Measurements from ENCODE around the gene EPHA2.
A peak's percentile ranks its signal among the peaks of the same experiment; 100 is the strongest.

Gene EPHA2

DNA sequence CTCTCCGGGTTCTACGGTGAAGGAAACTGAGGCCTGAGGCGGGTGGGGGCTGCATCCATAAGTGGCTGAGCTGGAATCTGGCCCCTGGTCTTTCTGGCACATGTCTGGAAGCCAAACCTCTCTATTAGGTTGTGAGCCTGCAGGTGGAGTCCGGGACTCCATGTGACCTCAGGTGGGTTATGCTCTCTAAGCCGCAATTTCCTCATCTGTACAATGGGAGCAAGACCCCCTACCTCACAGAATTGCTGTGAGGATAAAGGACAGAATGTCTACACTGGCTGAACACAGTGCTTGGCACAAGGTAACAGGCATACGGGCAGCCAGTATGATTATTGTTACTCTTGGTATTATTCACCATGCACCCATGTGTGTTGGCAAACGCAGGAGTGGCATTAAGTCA is 6.7 kb downstream of the EPHA2 start:
- DNase-seq = no peak

DNA sequence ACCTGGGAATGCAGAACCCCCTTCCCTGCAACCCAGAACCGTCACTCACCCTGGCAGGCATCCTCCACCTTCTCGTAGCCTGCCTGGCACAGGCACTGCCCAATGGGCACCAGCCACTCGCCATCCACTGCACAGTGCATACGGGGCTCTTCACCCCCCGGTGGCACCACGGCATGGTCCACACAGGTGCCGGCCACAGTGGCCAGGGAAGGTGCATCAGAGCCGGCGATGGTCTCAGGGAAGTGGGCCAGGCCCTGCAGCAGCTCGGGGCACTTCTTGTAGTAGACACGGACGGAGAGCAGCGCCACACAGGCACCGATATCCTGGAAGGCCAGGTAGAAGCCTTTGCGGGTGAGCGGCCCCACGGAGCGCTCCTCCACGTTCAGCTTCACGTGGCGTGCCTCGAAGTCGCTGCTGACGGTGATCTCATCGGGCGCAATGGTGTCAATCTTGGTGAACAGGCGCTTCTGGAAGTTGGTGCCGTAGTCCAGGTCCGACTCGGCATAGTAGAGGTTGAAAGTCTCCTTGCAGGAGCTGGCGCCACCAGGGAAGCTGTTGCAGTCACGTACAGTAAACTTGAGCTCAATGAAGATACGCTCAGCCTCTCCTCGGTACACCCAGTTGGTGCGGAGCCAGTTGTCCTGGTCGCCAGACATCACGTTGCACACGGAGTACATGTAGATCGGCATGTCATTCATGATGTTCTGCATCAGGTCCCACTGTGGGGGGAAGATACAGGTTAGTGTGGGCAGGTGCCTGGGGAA is 7.4 kb downstream of the EPHA2 start:
- no peak for DNase-seq

DNA sequence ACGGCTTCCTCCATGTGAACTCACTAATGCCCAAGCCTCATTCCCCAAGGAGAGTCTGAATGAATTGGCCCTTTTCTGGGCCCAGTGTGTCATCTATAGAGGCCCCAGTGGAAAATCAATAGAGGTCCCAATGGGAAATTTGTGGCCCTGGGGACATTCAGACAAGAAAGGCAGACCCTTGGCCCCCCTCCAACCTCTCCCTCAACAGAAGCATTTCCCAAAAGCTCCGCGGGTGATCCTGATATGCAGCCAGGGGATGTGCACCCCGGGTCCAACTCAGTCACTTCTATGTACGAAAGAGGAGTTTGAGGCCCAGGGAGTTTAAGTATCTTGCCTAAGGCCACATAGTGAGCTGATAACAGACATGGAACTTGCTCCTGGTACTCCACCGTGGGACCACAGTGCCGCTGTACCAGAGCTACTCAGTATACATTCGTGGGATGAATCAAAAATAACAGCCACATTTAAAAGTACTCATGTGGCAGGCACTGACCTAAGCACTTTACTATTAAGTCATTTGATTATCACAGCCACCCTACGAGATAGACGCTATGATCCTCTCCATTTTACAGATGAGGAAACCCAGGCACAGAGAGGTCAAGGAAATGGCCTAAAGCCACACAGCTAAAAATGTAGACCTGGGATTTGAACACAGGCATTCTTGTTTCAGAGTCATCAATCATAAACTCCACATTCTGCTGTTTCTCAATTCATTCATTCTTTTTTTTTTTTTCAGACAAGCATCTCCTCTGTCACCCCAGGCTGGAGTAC is 8.5 kb downstream of the EPHA2 start:
- DNase-seq = no peak

DNA sequence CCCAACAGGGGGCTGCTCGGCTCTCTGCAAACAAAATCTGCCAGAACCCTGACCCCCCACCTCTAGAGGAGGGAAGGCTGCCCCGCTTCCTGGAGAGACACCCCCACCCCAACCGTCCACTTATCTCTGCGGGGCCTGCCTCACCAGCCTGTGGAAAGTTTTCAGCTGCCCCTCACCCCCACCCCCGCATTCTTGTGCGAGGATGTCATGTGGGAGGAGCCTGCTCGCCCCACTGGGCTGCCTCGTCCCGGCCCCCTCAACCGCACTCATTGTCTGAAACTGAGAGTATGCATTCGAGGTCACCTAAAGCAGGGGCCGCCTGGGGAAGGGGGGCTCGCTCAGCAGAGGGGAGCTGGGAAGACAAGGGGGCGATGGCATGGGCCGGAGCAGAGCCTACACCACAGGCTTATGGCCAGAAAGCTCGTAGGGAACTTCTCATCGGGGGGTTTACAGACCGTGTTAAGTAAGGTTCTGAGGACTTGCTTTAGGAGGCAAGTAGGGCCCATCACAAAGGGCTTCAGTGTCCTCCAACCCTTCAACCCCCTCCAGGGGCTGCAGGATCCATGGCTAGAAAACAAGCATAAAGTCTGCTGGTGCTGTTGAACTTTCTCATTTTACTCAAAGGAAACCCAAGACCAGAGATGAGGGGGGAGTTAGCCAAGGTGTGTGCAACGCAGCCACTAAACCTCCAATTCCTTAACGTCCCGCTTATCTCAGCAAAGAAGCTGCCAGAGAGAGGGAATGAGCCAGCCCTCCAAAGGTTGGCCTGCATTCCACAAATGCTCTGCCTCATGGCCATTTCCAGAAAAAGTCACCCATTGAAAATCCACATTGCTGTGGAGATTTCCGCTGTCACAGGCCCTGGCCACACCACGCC is 9.4 kb downstream of the EPHA2 start:
- DNase-seq = no peak

DNA sequence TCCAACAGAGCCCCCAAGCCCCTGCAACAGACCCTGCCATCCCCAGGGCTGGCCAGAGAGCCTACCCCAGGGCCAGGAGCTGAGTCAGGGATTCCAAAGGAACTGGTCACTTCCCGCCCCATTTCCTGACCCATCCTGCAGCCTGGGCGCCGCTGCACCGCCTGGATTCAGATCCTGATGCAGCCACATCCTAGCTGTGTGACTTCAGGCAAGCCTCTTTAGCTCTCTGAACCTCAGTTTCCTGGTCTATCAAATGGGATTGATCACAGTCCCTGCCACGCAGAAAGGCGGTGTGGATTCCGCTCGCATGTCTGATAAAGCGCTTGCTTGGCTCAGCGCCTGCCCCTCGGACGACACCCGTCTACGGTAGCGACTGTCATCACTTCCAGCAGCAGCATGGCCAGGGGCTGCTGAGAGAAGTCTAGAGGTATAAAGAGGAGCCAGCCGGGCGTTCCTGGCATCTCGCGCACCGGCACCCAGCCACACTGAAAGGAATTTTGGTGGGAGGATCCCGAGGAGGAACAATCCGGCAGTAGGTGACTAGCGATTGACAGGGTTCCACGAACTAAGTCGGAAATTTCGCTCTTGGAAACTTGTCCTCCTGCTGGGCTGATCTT is 10.1 kb downstream of the EPHA2 start:
- no peak for DNase-seq

DNA sequence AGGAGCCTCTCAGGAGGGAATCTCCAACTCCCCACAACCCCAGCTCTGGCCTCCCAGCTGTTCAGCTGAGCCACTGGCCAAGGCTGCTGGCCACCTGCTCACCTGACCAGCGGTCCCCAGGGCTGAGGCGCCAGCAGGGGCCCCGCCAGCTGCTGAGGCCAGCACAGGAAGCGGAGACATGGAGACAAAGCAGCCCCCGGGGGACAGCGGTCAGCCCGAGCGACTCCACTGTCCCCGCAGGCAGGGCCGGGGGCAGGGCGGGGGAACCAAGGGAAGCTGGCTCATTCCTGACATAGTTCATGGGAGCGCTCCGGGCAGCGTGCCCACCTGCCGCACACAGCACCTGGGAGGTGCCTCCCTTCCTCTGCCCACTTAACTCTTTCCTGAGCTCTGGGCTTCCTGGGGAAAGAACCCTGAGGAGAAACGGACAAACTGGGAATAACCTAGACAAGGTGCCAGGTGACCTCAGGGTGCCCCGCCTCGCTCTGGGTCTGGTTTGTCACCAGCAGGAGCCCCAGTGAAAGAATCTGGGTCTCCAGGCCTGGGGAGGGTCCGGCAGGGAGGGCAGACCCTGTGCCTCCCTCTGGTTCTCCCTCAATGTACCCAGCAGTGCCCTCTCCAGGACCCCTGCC is 10.7 kb downstream of the EPHA2 start:
- no peak for DNase-seq

DNA sequence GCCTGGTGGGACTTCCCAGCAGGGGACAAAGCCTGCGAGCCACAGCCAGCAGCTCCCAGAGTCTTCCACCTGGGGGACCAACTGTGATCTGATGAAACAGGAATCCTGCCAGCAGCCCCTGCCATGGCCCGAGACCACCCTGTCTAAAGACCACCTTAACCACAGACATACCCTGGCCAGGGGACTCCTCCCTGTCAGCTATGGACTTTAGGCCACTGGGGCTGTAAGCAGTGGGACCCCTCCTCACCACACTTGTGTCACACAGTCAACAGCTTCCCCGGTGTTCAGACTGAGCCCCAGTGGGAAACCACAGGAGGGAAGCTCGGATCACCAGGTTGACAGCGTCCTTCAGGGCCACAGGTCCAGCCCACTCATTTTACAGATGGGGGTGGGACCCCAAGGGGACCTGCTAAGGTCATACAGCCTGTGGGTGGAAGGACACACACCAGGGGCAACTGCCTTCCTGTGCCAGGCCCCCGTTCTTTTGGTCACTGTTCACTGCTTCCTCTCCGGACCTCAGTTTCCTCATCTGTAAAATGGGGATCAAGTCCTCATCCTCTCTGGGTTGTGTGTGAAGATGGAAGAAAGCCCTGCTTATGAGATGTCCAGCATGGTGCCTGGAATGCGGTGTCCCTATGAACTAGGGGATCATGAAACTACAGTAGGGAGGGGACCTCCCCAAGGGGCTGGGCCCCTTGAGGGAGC is 11.4 kb downstream of the EPHA2 start:
- no peak for DNase-seq

DNA sequence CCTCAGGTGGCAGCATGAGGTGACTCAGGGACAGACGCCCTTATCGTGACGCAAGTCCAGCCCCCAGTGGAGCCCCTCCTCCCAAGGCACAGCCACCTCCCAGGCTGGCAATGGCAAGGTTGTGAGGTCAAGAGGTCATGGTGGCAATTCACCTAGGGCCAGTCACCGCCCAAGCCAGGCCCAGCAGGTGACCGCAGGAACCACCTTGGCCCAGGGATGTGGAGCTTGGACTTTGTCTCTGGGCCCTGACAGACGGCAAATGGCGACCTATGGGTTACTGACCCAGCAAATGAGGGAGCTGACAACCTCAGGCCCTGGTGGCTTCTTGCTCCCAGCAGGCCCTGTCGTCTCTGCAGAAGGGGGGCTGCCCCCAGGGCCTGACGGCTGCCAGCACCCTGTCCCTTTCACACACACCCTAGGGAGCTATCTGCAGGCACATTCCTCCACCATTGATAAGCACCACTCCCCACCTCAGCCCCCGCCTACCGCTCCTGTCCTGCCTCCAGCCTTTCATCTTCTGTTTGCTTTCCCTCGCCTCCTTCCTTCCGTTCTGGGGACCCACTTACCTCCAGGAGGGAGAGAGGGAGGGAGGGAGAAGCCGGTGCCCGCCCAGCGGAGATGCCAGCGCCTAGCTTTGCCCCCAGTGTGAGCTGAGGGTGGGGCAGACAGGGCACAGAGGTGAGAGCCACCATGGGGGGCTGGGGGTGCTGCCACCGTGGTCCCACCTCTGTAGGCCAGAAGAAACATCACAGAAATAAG is 12.1 kb downstream of the EPHA2 start:
- no peak for DNase-seq

DNA sequence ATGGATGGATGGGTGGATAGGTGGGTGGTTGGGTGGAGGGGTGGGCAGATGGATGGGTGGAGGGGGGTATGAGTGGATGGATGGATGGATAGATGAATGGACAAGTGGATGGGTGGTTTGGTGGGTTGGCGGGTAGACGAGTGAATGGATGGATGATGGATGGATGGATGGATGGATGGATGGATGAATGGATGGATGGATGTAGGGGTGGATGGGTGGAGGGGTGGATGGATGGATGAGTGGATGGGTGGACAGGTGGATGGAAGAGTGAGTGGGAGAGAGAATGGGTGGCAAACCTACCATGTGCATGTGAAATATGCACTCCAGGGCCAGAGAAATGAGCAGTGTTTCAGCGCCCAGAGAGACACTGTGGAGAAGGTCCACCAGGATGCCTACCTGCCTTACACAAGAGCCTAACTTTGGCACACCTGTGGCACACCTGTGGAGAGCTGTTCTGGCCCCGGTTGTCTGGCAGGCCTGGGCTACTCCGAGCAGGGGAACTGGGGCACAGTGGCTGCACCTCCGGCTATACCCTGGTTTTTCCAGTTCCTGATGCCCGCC is 12.8 kb downstream of the EPHA2 start:
- no peak for DNase-seq

DNA sequence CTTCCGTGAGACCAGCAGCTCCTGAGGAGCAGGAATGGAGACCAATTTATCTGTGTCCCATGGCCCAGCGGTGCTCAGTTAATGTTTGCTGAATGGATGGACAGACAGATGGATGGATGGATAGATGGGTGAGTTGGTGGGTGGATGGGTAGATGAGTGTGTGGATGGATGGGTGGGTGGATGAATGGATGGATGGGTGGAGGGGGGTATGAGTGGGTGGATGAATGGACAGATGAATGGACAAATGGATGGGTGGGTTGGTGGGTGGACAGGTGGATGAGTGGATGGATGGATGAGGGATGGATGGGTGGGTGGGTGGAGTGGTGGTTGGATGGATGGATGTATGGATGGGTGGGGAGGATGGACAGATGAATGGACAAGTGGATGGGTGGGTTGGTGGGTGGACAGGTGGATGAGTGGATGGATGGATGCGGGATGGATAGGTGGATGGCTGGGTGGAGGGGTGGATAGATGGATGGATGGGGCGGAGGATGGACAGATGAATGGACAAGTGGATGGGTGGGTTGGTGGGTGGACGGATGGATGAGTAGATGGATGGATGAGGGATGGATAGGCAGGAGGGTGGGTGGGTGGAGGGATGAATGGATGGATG is 13.4 kb downstream of the EPHA2 start:
- DNase-seq = no peak

DNA sequence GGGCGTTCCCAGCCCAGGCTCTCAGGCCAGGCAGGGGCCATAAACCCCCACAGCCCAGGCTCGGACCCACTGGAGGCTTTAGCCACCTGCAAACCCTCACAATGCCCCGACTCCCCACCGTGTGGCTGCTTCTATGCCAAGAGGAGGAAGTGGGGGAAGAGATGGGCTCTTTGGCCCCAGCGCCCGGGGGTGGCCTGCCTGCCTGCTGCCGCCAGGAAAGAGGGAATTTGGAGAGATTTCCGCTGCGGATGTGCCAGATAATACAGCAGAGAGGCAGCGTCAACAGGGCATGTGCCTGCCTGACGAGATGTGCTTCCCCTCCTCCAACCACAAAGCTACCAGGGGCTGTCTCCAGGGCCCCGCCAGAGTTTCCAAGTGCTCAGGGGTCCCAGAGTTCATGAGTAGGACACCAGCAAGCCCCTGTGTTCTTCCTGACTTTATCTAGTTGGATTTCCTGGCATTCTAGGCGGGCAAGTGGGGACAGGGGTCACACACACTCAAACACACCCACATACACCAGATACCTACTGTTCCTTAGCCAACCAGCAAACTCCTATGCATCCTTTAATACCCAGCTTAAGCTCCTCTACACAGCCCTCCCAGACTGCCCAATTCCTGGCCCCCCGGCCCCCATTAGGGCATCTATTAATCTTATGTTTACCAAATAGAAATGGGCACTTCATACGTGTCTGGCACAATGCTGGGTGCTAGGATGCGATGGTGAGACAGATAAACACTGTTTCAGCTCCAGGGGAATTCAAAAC is 14.1 kb downstream of the EPHA2 start:
- peak in 1 of 2 experiments; percentile 30 for DNase-seq

DNA sequence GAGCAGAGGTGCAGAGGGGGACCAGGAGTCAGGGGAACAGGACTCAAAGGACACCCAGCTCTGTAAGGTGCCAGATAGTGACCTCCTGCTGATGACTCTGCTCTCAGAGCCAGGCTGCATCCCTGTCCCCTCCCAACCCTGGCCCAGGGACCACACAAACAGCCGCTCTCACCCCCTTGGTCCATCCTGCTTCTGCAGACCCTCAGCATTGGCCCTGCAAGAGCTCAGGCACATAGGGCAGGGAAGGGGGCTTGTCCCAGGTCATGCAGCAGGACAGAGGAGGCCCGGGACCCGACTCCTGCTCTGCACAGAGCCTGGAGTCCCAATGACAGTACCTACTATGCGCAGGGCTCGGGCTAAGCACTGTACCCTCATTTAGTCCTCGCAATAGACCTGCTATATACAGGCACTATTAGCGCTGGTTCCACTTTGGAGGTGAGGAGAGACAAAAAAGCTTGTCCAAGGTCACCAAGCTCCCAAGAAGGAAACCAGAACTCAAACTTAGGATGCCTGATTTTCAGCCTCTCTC is 15.7 kb downstream of the EPHA2 start:
- DNase-seq = no peak

DNA sequence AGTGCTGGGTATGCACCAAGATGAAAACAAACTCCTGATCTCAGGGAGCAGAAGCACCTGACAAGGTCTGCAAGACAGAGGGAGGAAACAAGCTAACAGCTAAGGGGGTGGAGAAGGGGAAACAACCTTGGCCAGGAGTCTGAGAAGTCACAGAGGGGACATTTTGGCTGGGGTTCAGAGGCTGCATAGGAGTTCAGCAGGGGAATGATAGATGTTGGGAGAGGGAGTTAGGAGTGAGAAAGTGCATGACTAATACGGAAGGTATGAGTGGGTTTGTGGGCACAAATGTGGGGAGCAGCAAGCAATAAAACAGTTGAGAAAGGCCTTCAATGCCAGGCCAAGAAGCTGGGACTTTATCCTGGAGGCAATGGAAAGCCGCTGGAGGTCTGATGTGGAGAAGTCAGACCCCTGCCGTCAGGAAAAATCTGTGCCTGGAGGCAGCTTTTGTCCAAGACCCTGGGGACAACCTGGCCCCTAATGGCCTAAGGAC is 16.4 kb downstream of the EPHA2 start:
- DNase-seq = no peak

DNA sequence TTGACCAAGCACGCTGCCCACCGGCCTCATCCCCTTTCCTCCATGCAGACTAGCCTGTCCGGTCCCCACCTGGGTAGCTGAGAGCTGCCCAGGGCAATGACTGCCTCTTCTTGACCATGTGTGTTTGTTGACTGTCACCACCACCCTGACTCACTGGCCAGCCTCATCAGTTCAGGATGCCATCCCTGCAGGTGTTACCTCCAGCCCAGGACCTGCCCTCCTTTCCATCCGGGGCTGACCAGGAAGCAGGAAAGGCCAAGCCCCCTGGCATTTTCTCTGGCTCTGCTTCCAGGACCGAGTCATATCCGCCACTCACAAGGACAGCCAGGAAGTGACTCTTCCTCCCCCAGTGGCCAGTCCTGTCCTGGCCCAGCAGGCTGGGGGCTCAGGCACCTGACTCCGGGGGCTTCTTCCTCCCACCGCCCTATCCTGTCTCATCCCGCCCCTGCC is 17.1 kb downstream of the EPHA2 start:
- DNase-seq = no peak

DNA sequence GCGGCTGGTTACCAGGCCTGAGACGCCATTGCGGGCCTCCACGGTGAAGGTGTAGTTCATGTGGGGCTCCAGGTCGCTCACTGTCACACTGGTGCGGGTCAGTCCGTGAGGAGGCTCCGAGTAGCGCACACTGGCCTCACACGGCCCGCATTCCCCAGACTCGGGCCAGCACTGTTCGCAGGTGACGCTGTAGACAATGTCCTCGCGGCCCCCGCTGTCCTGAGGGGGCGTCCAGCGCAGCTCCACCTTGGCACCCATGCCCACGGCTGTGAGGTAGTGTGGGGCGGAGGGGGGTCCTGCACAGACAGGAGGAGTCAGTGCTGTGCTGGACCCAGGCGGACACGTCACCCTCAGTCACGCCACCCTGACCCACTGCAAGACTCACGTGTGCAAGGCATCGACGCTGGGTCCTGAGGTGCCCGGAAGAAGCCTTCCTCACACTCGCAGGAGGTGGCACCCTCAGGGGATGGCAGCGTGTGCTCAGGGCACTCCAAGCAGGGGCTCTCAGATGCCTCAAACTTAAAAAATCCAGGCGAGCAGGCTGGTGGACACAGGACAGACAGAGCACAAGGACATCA is 17.9 kb downstream of the EPHA2 start:
- DNase-seq = no peak

DNA sequence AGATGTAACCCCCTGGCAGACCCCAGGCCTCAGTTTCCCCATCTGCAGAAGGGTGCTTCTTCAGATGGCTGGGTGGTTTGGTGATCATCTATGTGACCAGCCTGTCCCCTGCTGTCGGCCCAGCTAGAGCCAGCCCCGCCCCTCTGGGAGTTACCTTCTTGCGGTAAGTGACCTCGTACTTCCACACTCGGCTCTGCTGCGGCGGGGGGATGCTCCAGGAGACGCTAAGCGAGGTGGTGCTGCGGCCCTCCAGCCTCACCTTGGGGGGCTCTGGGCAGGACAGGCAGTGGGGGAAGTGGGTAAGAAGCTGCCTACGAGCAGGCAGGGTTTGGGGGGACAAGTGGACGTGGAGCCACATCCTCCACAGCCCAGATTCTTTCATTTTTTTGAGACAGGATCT is 20.4 kb downstream of the EPHA2 start:
- DNase-seq = no peak

DNA sequence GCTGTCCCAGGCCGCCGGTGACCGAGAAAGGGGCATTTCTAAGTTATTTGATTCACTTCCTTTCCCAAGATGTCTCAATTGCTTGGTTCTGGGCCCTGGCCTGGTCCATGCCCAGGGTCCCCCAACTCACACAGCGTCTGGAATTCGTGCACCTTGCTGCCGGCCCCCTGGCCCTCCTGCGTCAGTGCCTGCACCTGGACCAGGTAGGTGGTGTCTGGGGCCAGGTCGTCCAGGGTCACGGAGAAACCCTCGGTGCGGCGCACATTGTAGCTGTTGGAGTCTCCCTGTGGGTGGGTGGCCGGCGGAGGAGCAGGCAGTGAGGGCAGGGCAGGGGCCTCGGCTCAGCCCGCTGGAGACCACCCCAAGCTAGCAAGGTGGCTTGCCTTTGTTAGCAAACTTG is 21.0 kb downstream of the EPHA2 start:
- DNase-seq = no peak

DNA sequence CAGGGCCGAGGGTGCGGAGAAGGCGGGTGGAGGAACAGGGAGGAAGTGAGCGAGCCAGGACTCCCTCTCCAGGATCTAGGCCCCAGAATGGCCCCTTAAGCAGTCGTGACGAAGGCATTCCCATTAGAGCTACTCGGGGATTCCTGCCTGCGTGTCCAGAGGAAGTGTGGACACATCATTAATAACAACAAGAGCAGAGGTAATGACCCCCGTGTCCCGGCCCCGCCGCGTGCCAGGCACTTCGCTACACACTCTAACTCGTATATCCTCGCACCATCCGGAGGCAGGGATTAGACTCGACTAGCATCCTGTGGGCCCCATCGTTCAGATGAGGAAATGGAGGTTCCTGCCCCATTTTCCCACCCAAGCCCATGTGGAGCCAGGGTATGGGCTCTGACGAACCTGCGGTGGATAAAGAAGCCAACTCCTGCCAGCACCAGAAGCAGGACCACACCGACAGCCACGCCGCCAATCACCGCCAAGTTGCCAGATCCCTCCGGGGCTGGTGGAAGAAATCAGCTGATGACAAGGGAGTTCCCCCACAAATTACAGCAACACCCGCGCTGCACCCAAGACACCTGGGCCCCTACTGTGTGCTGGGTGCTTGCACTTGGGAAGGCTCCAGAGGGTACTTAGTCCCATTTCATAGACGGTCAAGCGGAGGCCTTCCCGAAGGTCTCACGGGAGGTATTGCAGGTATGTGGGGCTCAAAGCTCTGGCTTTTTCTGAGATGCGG is 21.6 kb downstream of the EPHA2 start:
- DNase-seq = no peak
